ENCODE data around the gene FOXQ1. TPM values are rescaled to one million over a fixed set of nuclear protein-coding genes. Genes with fewer than 3 reads are reported as not detected.

Gene FOXQ1
- polyA plus RNA-seq, 1 of the 3 experiments (the other 2 are of a cell fraction): not detected

- TF ChIP-seq EZH2phosphoT487 (IDR thresholded peaks at IDR 0.05; ENCODE audit: borderline replicate concordance, low read depth) (no peak), RAD21 (IDR thresholded peaks at IDR 0.05; ENCODE audit: low read length) (no peak)
Measured at GRCh38 chr6:1295420-1295819, 16.5 kb upstream of the FOXQ1 start (continued).

GRCh38 chr6:1296079-1296478 lies 15.8 kb upstream of the FOXQ1 start:
- no peaks in the 10 kb centered on the region for H3K9me2 ChIP-seq
- H4K20me1 ChIP-seq (ENCODE audit: insufficient read depth): no peaks in the 10 kb centered on the region
- no peak overlapping the region for H3K9ac ChIP-seq
- H2AFZ ChIP-seq (ENCODE audit: low read depth): no peak overlapping the region
- H3K27me3 ChIP-seq (ENCODE audit: insufficient read depth): peaks cover 9% of the 10 kb centered on the region
- no peaks in the 10 kb centered on the region for H3K4me1 ChIP-seq (ENCODE audit: control insufficient read depth in 1 of 2, insufficient read depth in 2 of 2, low read depth in 1 of 2, low read length in 1 of 2)
- TF ChIP-seq IRF3 (IDR thresholded peaks at IDR 0.05; ENCODE audit: low read depth, low read length) (no peak), NRF1 (IDR thresholded peaks at IDR 0.05; ENCODE audit: low read depth, low read length) (no peak), RFX5 (IDR thresholded peaks at IDR 0.05; ENCODE audit: low read length) (no peak), CTCF (IDR thresholded peaks at IDR 0.05) (no peak), FOXM1 (IDR thresholded peaks at IDR 0.05; ENCODE audit: low read depth) (no peak), YY1 (IDR thresholded peaks at IDR 0.05; ENCODE audit: low read depth) (no peak), RCOR1 (IDR thresholded peaks at IDR 0.05; ENCODE audit: low read length) (no peak), SMC3 (IDR thresholded peaks at IDR 0.05; ENCODE audit: low read depth, low read length) (no peak)
- H3K9me3 ChIP-seq: no peaks in the 10 kb centered on the region
- no peak overlapping the region for H3K4me2 ChIP-seq
- H3F3A ChIP-seq (replicated peaks; ENCODE audit: insufficient read depth): no peaks in the 10 kb centered on the region
- 8% methylated on average over 7 of the region's 7 CpGs for WGBS (ENCODE audit: low lambda C conversion rate)
- no peaks in the 10 kb centered on the region for H3K36me3 ChIP-seq (replicated peaks in 1 of 2; ENCODE audit: control insufficient read depth in 1 of 2, insufficient read depth in 2 of 2, low read length in 1 of 2)
- ChIA-PET POLR2A (no interaction called here), CTCF (no interaction called here)
- DNase-seq: no peak
- no peak overlapping the region for H3K4me3 ChIP-seq (ENCODE audit: low read depth in 2 of 2, low read length in 1 of 2)
- no peak overlapping the region for H3K27ac ChIP-seq (ENCODE audit: low read depth in 2 of 2, low read length in 1 of 2)
- H3K79me2 ChIP-seq (ENCODE audit: insufficient read depth): no peaks in the 10 kb centered on the region

GRCh38 chr6:1296542-1296941 lies 15.4 kb upstream of the FOXQ1 start:
- ChIA-PET POLR2A (no interaction called here), CTCF (no interaction called here)
- no peak overlapping the region for H2AFZ ChIP-seq (ENCODE audit: low read depth)
- H3K4me3 ChIP-seq (ENCODE audit: low read depth in 2 of 2, low read length in 1 of 2): no peak overlapping the region
- 5% methylated on average over 4 of the region's 4 CpGs for WGBS (ENCODE audit: low lambda C conversion rate)
- H3K4me1 ChIP-seq (ENCODE audit: control insufficient read depth in 1 of 2, insufficient read depth in 2 of 2, low read depth in 1 of 2, low read length in 1 of 2): no peaks in the 10 kb centered on the region
- H3K27me3 ChIP-seq (ENCODE audit: insufficient read depth): peaks cover 9% of the 10 kb centered on the region
- H3K27ac ChIP-seq (ENCODE audit: low read depth in 2 of 2, low read length in 1 of 2): no peak overlapping the region
- no peaks in the 10 kb centered on the region for H3K79me2 ChIP-seq (ENCODE audit: insufficient read depth)
- DNase-seq: no peak
- H3K36me3 ChIP-seq (replicated peaks in 1 of 2; ENCODE audit: control insufficient read depth in 1 of 2, insufficient read depth in 2 of 2, low read length in 1 of 2): no peaks in the 10 kb centered on the region
- no peaks in the 10 kb centered on the region for H3F3A ChIP-seq (replicated peaks; ENCODE audit: insufficient read depth)
- H3K4me2 ChIP-seq: no peak overlapping the region
- no peak overlapping the region for H3K9ac ChIP-seq
- no peaks in the 10 kb centered on the region for H4K20me1 ChIP-seq (ENCODE audit: insufficient read depth)
- no peaks in the 10 kb centered on the region for H3K9me2 ChIP-seq
- H3K9me3 ChIP-seq: no peaks in the 10 kb centered on the region
- no peak for TF ChIP-seq RAD21 (IDR thresholded peaks at IDR 0.05; ENCODE audit: low read length)
- TF ChIP-seq RXRA (IDR thresholded peaks at IDR 0.05; ENCODE audit: borderline replicate concordance, low read depth): no peak
- TF ChIP-seq USF2 (IDR thresholded peaks at IDR 0.05; ENCODE audit: borderline replicate concordance, low read depth, low read length): no peak
- TF ChIP-seq PBX3 (IDR thresholded peaks at IDR 0.05): no peak
- no peak for TF ChIP-seq YY1 (IDR thresholded peaks at IDR 0.05; ENCODE audit: low read depth)
- no peak for TF ChIP-seq GATA2 (CRISPR knock-in tag; IDR thresholded peaks at IDR 0.05)
- TF ChIP-seq EP300 (IDR thresholded peaks at IDR 0.05; ENCODE audit: borderline replicate concordance in 1 of 2, low read depth in 1 of 2, low read length in 1 of 2): no peak
- TF ChIP-seq MEF2A (IDR thresholded peaks at IDR 0.05; ENCODE audit: borderline replicate concordance, low read depth): no peak
- TF ChIP-seq MAX (IDR thresholded peaks at IDR 0.05; ENCODE audit: low read depth): no peak
- no peak for TF ChIP-seq MXI1 (IDR thresholded peaks at IDR 0.05; ENCODE audit: low read depth, low read length)
- TF ChIP-seq SMC3 (IDR thresholded peaks at IDR 0.05; ENCODE audit: low read depth, low read length): no peak
- TF ChIP-seq NFIC (IDR thresholded peaks at IDR 0.05; ENCODE audit: borderline replicate concordance): no peak
- TF ChIP-seq RCOR1 (IDR thresholded peaks at IDR 0.05; ENCODE audit: low read length): no peak
- TF ChIP-seq ZBTB33 (IDR thresholded peaks at IDR 0.05; ENCODE audit: borderline replicate concordance, low read depth): no peak

Measured in SK-N-SH (cell line).